Suppressor macrophage treated with lipopolysaccharide for 1 hour (primary cell): Measurements from ENCODE around the gene ZNF827.
A peak's percentile ranks its signal among the peaks of the same experiment; 100 is the strongest.

Source experiments
- DNase-seq, 3 donors: peaks; one replicate each; pipeline ENCODE4 v3.0.0-alpha.2; 2020 to 2022

The ZNF827 gene

GRCh38 chr4:145931403-145931802, 7.2 kb downstream of the ZNF827 start:
- no peak for DNase-seq

DNA sequence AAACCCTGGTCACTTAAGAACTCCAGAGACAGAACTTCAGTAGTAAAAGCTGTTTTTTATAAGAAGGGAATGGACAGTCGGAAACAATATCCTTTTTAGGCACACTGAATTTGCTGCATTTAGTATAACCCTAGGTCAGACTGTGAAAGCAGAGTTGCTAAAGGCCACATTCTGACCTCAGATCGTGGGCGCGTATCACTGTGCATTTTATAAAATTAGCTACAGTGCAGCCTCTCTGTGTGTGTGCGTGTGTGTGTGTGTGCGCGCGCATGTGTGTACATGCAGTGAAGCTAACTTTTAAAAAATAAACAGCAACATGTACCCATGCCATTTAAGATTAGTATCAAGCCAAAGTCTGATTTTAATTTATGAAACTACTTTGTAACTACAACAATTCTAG, 8.0 kb downstream of the ZNF827 start:
- DNase-seq = no peak

- no peak for DNase-seq
Measured at GRCh38 chr4:145929415-145930178, 9.0 kb downstream of the ZNF827 start.

DNA sequence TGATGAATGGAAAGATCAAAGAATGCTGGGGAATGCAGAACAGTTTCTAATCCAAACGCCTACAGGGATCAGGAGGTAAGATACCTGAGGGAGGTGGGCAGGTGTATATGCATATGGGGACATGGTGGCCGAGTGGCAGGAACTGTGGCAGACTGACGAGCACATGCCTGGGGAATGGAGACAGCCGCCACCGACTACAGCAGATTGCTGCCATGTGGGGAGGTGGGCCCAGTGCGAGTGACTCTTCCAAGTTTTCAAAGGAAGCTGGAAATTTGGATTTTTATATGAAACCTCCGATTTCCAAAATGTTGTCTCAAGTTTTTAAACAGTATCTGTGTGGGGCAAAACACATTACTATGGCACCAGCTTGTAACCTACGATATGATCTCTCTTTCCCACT, 9.9 kb downstream of the ZNF827 start:
- no peak for DNase-seq

DNA sequence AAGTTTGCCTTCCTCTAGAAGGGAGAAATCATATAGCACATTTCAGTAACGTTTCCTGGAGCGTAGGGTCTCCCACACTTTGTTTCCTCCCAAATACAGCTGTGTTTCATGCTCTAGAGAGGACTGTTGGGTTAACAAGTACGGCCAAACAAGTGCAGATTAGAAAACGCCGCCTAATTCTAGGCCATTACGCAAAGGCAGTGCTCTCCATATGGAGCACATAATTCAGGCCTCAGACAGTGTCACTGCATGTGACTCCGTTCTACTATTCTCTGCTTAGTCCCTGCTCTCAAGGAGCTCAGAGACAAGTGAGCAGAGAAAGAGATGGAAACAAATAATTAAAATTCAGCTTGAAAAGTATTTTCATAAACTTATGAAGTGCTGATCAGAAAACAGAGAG, 11.6 kb downstream of the ZNF827 start:
- DNase-seq = no peak

DNA sequence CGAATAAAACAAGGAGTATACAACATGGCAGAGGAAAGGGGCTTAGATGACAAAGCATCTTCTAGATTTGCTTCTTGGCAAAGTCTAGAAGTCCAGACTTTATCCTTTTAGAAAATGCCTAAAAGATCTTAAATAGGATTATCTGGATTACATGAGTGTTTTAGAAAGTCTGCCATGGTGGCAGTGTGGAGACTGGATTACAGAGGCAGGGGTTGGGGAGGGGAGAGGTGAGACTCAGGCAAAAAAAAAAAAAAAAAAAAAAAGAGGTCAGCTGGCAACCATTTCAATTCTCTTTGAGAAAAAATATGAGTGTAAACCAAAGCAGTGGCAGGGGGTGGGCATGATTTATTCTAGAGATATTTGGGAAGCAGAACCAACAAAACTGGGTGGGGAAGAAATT, 17.4 kb downstream of the ZNF827 start:
- DNase-seq = no peak

DNA sequence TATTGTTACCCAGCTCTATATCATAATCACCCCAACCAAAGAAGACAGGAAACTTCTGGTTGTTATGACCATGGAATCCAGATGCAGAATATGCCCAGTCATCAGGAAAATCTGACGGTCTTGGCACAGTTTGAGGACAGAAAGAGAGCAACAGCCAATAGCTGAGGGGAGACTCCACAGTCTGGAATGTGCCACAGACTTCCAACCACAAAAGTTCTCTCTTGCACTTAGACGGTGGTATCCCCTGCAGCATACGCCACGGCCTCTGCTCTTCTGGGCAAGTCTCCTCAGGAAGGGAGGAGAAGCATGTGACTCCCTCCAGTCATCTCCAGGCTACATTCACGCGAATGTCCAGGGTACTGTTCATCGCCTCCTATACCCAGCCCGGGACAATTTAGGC, 18.4 kb downstream of the ZNF827 start:
- DNase-seq = no peak

DNA sequence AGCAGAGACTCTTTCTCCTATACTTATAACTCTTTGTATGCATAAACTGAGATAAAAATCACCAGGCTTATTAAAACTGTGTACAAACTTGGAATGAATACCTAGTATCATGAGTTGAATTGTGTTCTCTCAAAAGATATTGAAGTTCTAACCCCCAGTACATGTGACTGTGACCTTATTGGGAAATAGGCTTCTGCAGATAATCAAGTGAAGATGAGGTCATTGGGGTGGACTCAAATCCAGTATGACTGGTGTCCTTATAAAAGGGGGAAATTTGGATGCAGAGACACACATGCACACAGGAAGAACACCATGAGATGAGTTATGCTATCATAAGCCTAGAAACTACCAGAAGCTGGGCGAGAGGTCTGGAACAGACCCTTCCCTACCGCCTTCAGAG, 26.2 kb downstream of the ZNF827 start:
- DNase-seq = peak; percentile 70 to 73 (median 73)

- no peak for DNase-seq
Measured at GRCh38 chr4:145909773-145910172, 28.9 kb downstream of the ZNF827 start.

DNA sequence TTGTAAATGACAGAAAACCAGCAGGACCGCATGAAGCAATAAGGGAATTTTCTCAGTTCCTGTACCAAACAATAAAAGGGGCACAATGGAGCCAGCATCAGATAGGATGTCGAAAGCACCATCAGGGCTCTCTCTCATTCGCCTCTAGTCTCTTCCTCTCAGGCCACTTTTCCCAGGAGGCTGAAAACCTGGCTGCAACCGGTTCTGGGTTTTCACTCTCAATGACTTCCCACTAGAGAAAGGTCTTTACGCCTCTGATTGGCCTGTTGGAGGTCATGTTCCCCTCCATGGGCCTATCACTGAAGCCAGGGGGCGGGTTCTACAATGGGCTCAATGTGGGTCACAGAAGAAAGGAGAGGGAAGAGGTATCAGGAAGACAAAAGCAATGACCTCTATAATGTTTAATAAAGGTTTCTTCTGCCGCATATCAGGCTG, 29.3 kb downstream of the ZNF827 start:
- peak; percentile 54 to 60 (median 55) for DNase-seq

DNA sequence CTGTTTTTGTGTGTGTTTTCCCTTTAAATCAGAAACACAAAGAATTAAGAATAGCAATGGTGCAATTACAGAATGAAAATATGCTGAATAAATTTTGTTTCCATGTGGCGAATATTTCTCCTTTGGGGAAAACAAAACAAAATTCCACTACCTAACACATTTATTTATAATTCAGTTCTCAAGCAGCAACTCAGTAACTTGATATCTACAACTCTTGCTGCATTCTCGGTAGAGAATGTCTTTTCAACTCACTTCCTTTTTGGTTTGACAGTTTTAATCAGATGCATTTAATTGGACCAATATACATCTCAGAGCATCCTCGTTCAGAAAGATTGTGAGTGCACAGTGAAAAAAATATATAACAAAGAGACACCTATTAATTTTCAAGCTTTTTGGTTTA, 30.8 kb downstream of the ZNF827 start:
- DNase-seq = no peak

GRCh38 chr4:145907390-145907789, 31.2 kb downstream of the ZNF827 start:
- no peak for DNase-seq

DNA sequence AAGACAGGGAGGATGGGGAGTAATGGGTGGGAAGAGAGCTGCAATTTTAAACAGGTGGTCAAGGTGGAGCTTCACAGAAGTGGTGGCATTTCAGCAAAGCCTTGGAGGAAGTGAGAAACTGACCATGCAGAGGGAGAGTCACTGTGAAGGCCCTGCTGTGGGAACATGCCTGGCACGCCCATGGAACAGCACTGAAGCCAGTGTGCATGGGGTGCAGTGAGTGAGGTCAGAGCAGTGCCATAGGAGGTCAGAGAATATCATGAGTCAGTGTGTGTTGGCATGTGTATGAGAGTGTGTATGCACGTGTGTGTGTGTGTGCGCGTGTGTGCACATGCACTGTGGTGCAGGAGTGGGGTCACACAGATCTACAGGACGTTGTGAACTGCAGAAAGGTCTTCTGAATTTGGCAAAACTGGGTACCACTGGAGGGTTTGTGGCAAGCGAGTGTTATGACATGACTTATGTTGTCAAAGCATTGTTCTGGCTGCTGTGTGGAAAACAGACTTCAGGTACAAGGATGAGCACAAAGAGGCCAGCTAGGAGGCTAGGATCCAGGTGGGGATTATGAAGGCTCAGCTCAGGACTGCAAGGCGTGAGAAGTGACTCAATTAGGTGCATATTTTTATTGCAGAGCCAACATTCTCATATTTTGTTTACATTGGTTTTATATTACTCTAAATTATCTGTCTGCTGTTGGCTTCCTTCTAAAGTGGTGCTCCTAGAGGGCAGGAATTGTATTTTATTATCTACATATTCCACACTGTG, 34.0 kb downstream of the ZNF827 start:
- DNase-seq = no peak

DNA sequence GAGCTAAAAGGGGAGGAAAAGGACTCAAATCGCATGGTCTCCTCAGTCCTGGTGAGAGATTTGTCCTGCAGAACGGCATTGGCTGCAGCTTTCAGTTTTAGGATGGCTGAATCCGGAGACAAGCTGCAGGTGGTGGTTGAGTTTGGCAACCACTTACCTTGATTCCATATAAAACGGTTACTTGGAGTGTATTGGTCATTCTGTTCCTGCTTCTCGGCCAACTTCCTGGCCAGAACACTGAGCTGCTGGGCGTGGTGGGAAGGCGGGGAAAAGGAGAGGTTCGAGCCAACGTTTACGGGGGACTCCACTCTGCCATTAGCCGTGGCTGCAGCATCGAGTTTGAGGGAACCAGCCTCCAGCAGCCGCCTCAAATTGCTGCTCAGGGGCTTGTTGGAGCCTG, 36.1 kb downstream of the ZNF827 start:
- DNase-seq = no peak

DNA sequence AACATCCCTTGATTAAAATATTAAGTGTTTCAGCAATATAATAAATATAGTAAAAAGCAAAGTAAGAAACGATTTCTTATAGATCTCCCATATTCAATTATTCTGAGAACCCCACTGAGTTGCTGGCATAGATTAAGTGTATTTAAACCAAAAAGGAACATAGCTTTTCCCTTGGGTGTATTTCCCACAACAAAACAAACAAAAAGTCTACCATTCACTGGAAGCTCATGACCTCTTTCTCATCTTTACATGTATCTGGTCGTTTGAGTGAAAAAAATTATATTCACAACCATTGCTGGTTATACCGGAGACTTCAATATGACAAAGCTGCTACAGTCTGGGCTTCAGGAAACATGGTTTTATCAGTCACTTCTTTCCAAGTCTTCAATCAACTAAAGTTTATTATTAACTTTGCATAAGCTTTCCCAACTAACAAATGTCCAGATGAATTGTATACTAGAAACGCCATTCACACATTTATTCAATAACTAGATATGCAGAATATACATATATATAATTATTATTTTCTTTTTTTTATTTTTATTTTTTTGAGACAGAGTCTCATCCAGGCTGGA, 38.6 kb downstream of the ZNF827 start:
- no peak for DNase-seq

- no peak for DNase-seq
Measured at GRCh38 chr4:145898926-145899531, 39.6 kb downstream of the ZNF827 start.

GRCh38 chr4:145898466-145898865, 40.2 kb downstream of the ZNF827 start:
- DNase-seq = no peak

DNA sequence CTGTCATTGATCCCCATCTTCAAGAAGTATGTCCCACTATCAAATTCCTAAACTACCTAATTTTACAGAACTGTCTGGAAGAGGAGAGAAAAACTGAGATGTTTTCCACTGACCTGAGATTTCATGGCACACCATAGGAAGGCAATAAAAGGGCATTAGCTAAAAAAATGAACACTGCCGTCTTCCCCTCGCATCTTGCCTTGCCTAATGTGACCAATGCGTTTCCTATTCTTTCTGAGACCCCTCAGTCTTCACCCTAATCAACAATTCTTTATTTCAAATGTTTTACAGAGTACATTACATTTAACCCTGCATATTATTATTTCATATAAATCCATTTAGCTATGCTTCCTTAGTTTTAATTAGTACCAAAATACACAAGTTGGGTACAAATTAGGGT, 43.6 kb downstream of the ZNF827 start:
- DNase-seq = no peak

GRCh38 chr4:145891958-145892357, 46.7 kb downstream of the ZNF827 start:
- DNase-seq = no peak

GRCh38 chr4:145890689-145891088, 47.9 kb downstream of the ZNF827 start:
- no peak for DNase-seq

DNA sequence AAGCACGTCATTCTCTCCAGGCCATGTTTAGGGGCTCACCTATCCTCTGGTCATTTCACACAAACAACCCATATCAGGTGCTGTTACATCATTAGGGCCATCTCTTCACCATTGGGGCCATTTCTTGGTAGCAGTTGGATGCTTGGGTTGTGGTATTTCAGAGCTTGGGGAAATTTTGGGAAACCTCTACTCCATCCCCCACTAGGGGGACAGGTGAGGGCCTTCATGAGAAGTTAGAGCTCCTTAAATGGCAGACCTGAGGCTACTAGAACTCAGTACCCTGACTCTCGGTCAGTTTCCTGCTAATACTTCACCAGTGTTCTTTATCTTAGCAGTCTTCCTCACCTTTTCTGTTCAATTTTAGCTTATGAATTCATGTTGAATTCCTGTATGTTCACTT, 50.2 kb downstream of the ZNF827 start:
- DNase-seq = no peak

GRCh38 chr4:145887241-145887991, 51.2 kb downstream of the ZNF827 start:
- peak in 1 of 3 donors; percentile 18 for DNase-seq

DNA sequence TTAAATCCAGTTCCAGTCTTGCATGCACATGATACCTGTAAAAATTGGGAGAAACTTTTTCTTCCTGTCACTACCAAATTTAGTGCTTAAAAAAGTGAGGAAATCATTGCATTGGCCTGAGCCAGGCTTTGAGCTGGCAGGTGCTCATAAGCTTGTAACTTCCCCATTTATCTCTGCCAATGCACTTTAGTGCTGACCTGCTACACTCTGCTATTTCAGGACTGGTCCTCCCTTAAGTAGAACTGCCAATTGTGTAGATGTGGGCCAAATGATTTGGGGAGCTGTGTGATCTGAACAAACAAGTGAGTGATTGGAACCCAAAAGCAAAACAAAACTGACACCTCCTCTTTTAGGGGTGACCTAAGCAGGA, 51.8 kb downstream of the ZNF827 start:
- no peak for DNase-seq
